H1 (cell line): ENCODE results near the gene NOD2. TPM values are rescaled to one million over a fixed set of nuclear protein-coding genes. Genes with fewer than 3 reads are reported as not detected.

ENCODE experiments used
- CTCF ChIA-PET: fragments of 300-600 bp; sonication (Branson Sonifier 250); formaldehyde crosslinking; loops from one replicate; lab custom pipeline; 2021; ENCODE audit not compliant: partially characterized antibody; lab: Charles Lee
- POLR2A ChIA-PET: fragments of 300-600 bp; sonication (Branson Sonifier 250); formaldehyde crosslinking; loops from one replicate; lab custom pipeline; 2021; ENCODE audit warnings: inconsistent platforms; ENCODE audit not compliant: partially characterized antibody; lab: Charles Lee
- DNase-seq, 2 experiments: peaks; one replicate each; pipeline versions ENCODE4 v3.0.0 to v3.0.0-alpha.2; 2010 to 2022; ENCODE audit warnings: low spot score in 2 of 2, low read depth in 1 of 2, mixed read lengths in 1 of 2
- FAIRE-seq: peaks from 2 replicates; lab custom pipeline; 2011; peaks lifted over from hg19 to GRCh38; lab: Jason Lieb, UNC
- H2AFZ ChIP-seq: 2 replicates; pipeline ENCODE4 v1.8.1; 2012; ENCODE audit warnings: low read length, inconsistent platforms
- H2AK5ac ChIP-seq: 2 replicates; pipeline ENCODE4 v1.6.1; 2013; ENCODE audit warnings: low read depth, low read length
- H2BK120ac ChIP-seq: replicated peaks from 2 replicates; pipeline ENCODE3; 2013; ENCODE audit warnings: low read depth, low read length, inconsistent platforms
- H2BK12ac ChIP-seq: 2 replicates; pipeline ENCODE4 v1.6.1; 2013; ENCODE audit warnings: low read depth, low read length
- H2BK15ac ChIP-seq: 2 replicates; pipeline ENCODE4 v1.6.1; 2013; ENCODE audit warnings: low read length
- H2BK20ac ChIP-seq: 2 replicates; pipeline ENCODE4 v1.6.1; 2013; ENCODE audit warnings: low read length
- H2BK5ac ChIP-seq: 2 replicates; pipeline ENCODE4 v1.6.1; 2013; ENCODE audit warnings: low read depth, low read length
- H3K14ac ChIP-seq: 2 replicates; pipeline ENCODE4 v1.6.1; 2013; ENCODE audit warnings: inconsistent platforms; ENCODE audit not compliant: insufficient read length
- H3K18ac ChIP-seq: 2 replicates; pipeline ENCODE4 v1.6.1; 2013; ENCODE audit warnings: low read length; ENCODE audit errors: extremely low read depth
- H3K23ac ChIP-seq: 2 replicates; pipeline ENCODE4 v1.6.1; 2013; ENCODE audit warnings: inconsistent platforms; ENCODE audit not compliant: insufficient read length
- H3K23me2 ChIP-seq: 2 replicates; pipeline ENCODE4 v1.6.1; 2013; ENCODE audit warnings: low read depth, low read length
- H3K27ac ChIP-seq: 2 replicates; pipeline ENCODE4 v1.6.1; 2011; ENCODE audit warnings: low read depth, low read length, inconsistent platforms
- H3K27me3 ChIP-seq, 4 experiments: replicated peaks in 1 of 4; 1 replicate in 1 of 4; 2 replicates in 3 of 4; pipeline versions ENCODE4 v1.6.1 to v1.8.1; 2011 to 2013; ENCODE audit warnings: low read length in 3 of 4, mild to moderate bottlenecking in 3 of 4, inconsistent platforms in 2 of 4, mixed read lengths in 2 of 4, moderate library complexity in 1 of 4; ENCODE audit not compliant: control insufficient read depth in 3 of 4, insufficient read depth in 3 of 4; ENCODE audit errors: extremely low read depth in 1 of 4
- H3K36me3 ChIP-seq, 4 experiments: 2 replicates each; pipeline versions ENCODE4 v1.6.1 to v1.8.1; 2011 to 2013; ENCODE audit warnings: mild to moderate bottlenecking in 4 of 4, low read length in 3 of 4, moderate library complexity in 2 of 4, control low read depth in 1 of 4, inconsistent platforms in 1 of 4; ENCODE audit not compliant: insufficient read depth in 4 of 4, control insufficient read depth in 2 of 4
- H3K4ac ChIP-seq: replicated peaks from 2 replicates; pipeline ENCODE3; 2013; ENCODE audit warnings: low read length, low read depth, mixed read lengths, inconsistent platforms; ENCODE audit not compliant: insufficient read length
- H3K4me1 ChIP-seq, 4 experiments: replicated peaks in 1 of 4; 1 replicate in 1 of 4; 2 replicates in 3 of 4; pipeline versions ENCODE4 v1.6.1 to v1.8.1; 2011 to 2013; ENCODE audit warnings: low read length in 3 of 4, inconsistent platforms in 2 of 4, mixed read lengths in 1 of 4; ENCODE audit not compliant: insufficient read depth in 4 of 4, control insufficient read depth in 3 of 4
- H3K4me2 ChIP-seq, 2 experiments: 2 replicates each; pipeline versions ENCODE4 v1.6.1 to v1.8.1; 2011 to 2013; ENCODE audit warnings: low read depth in 2 of 2, low read length in 2 of 2, control low read depth in 1 of 2, inconsistent platforms in 1 of 2, mild to moderate bottlenecking in 1 of 2; ENCODE audit not compliant: insufficient read depth in 1 of 2
- H3K4me3 ChIP-seq, 4 experiments: fragments of 200-600, 300-600 bp in 1 of 4; sonication (generic), shearing (Covaris generic), sonication (Bioruptor Twin) in 1 of 4; 2 replicates each; pipeline versions ENCODE4 v1.5.1 to v1.8.1; 2011 to 2016; ENCODE audit warnings: low read length in 4 of 4, low read depth in 3 of 4, control low read depth in 2 of 4, inconsistent platforms in 2 of 4, mild to moderate bottlenecking in 2 of 4, mixed read lengths in 1 of 4, moderate library complexity in 1 of 4; ENCODE audit not compliant: insufficient read depth in 2 of 4; ENCODE audit errors: extremely low read depth in 1 of 4
- H3K56ac ChIP-seq: replicated peaks from 2 replicates; pipeline ENCODE3; 2013; ENCODE audit warnings: low read depth, mild to moderate bottlenecking, mixed read lengths, low read length, inconsistent platforms; ENCODE audit not compliant: insufficient read length
- H3K79me1 ChIP-seq: 2 replicates; pipeline ENCODE4 v1.6.1; 2013; ENCODE audit warnings: low read depth, low read length, control low read depth
- H3K79me2 ChIP-seq, 2 experiments: 2 replicates each; pipeline versions ENCODE4 v1.6.1 to v1.8.1; 2012 to 2013; ENCODE audit warnings: low read length in 2 of 2, mild to moderate bottlenecking in 2 of 2, inconsistent platforms in 1 of 2; ENCODE audit not compliant: insufficient read depth in 2 of 2, control insufficient read depth in 1 of 2
- H3K9ac ChIP-seq, 4 experiments: replicated peaks in 1 of 4; 1 replicate in 1 of 4; 2 replicates in 3 of 4; pipeline versions ENCODE4 v1.6.1 to v1.8.1; 2011 to 2013; ENCODE audit warnings: low read depth in 3 of 4, low read length in 3 of 4, control low read depth in 2 of 4, mild to moderate bottlenecking in 2 of 4, moderate library complexity in 2 of 4, inconsistent platforms in 1 of 4; ENCODE audit errors: extremely low read depth in 1 of 4
- H3K9me3 ChIP-seq, 2 experiments: 2 replicates each; pipeline versions ENCODE4 v1.6.1 to v1.8.1; 2012 to 2013; ENCODE audit warnings: mild to moderate bottlenecking in 2 of 2, moderate library complexity in 2 of 2, control low read depth in 1 of 2, inconsistent platforms in 1 of 2, low read depth in 1 of 2, low read length in 1 of 2, mixed read lengths in 1 of 2; ENCODE audit not compliant: insufficient read depth in 2 of 2
- H4K20me1 ChIP-seq, 2 experiments: replicated peaks in 1 of 2; 2 replicates each; pipeline versions ENCODE3 to v1.8.1; 2011 to 2013; ENCODE audit warnings: inconsistent platforms in 2 of 2, low read length in 2 of 2, mild to moderate bottlenecking in 1 of 2; ENCODE audit not compliant: insufficient read depth in 2 of 2, control insufficient read depth in 1 of 2
- H4K5ac ChIP-seq: 2 replicates; pipeline ENCODE4 v1.6.1; 2013; ENCODE audit warnings: low read length, low read depth, mixed read lengths, inconsistent platforms; ENCODE audit not compliant: insufficient read length
- H4K8ac ChIP-seq: 2 replicates; pipeline ENCODE4 v1.8.0; 2013; ENCODE audit warnings: mild to moderate bottlenecking, moderate library complexity, low read length, inconsistent platforms; ENCODE audit not compliant: insufficient read depth; ENCODE audit errors: extremely low read depth
- H4K91ac ChIP-seq: replicated peaks from 2 replicates; pipeline ENCODE3; 2013; ENCODE audit warnings: low read length, mixed read lengths, inconsistent platforms; ENCODE audit not compliant: insufficient read length
- ASH2L ChIP-seq: fragments of 200-600, 300-600 bp; sonication (generic); IDR thresholded peaks from one replicate; pipeline ENCODE4 v1.7.1; 2017; ENCODE audit warnings: low read length
- E2F6 ChIP-seq: IDR thresholded peaks from 2 replicates; pipeline ENCODE4 v1.6.1; 2012; ENCODE audit warnings: inconsistent platforms
- KDM5A ChIP-seq: fragments of 200-600 bp; IDR thresholded peaks from 2 replicates; pipeline ENCODE4 v1.7.1; 2012; ENCODE audit warnings: mild to moderate bottlenecking, low read length, inconsistent platforms, mixed read lengths
- POU5F1 ChIP-seq: IDR thresholded peaks from 2 replicates; pipeline ENCODE4 v1.6.1; 2011; ENCODE audit warnings: low read depth, mild to moderate bottlenecking, low read length, moderate library complexity
- SP2 ChIP-seq: IDR thresholded peaks from 2 replicates; pipeline ENCODE4 v1.6.1; 2012; ENCODE audit warnings: mild to moderate bottlenecking, low read length, inconsistent platforms
- YY1 ChIP-seq: IDR thresholded peaks from 2 replicates; pipeline ENCODE4 v1.6.1; 2011; ENCODE audit warnings: low read depth, mild to moderate bottlenecking, low read length
- WGBS, 2 experiments: shearing (Covaris generic) in 1 of 2; methylation state at CpG; one replicate each; pipeline versions ENCODE4 v1.1.6 to v1.1.7; 2013 to 2015; ENCODE audit warnings: low lambda C conversion rate in 2 of 2, mixed read lengths in 2 of 2, inconsistent platforms in 1 of 2, low coverage in 1 of 2, missing lambda C conversion rate in 1 of 2; ENCODE audit not compliant: insufficient replicate concordance in 2 of 2, insufficient coverage in 1 of 2, insufficient read length in 1 of 2; ENCODE audit errors: extremely low coverage in 1 of 2, missing lambda C conversion rate in 1 of 2; 5-methylcytosine and 5-hydroxymethylcytosine counted together
- polyA plus RNA-seq, 7 experiments: library from polyadenylated mRNA; depleted of rRNA in 3 of 7; stranded (reverse) in 5 of 7; unstranded in 2 of 7; fragments of >200 nt in 5 of 7; fragments of 200-250 nt in 2 of 7; gene quantifications; 1 replicate in 5 of 7; 2 replicates in 1 of 7; 4 replicates in 1 of 7; pipeline versions ENCODE4 v1.2.1 to v1.2.3, GENCODE V29; 2011 to 2013; ENCODE audit warnings: missing spikeins in 2 of 7, mixed read lengths in 2 of 7
- total RNA-seq: library from RNA; stranded (reverse); fragmentation: NEBNext Ultra II Directional; extraction: Animal tissue kit (Norgen Biotek cat#: 25700); gene quantifications from 2 replicates; pipeline ENCODE4 v1.2.1, GENCODE V29; 2021
- TF ChIP-seq, protein P1 (sequence below), 3 experiments: IDR thresholded peaks; 1 replicate in 2 of 3; 2 replicates in 1 of 3; pipeline versions ENCODE4 v1.5.1 to v1.6.1; 2011; ENCODE audit warnings: low read length in 3 of 3, mild to moderate bottlenecking in 3 of 3, inconsistent platforms in 2 of 3, low read depth in 1 of 3, moderate library complexity in 1 of 3; ENCODE audit not compliant: insufficient read depth in 1 of 3; ENCODE audit errors: control extremely low read depth in 1 of 3

The NOD2 gene
- total and polyA plus RNA-seq, 2 of the 8 experiments (the other 6 are each of a cell fraction or from before 2014, with no cell fraction given) = 0.37 to 0.42 TPM

DNA sequence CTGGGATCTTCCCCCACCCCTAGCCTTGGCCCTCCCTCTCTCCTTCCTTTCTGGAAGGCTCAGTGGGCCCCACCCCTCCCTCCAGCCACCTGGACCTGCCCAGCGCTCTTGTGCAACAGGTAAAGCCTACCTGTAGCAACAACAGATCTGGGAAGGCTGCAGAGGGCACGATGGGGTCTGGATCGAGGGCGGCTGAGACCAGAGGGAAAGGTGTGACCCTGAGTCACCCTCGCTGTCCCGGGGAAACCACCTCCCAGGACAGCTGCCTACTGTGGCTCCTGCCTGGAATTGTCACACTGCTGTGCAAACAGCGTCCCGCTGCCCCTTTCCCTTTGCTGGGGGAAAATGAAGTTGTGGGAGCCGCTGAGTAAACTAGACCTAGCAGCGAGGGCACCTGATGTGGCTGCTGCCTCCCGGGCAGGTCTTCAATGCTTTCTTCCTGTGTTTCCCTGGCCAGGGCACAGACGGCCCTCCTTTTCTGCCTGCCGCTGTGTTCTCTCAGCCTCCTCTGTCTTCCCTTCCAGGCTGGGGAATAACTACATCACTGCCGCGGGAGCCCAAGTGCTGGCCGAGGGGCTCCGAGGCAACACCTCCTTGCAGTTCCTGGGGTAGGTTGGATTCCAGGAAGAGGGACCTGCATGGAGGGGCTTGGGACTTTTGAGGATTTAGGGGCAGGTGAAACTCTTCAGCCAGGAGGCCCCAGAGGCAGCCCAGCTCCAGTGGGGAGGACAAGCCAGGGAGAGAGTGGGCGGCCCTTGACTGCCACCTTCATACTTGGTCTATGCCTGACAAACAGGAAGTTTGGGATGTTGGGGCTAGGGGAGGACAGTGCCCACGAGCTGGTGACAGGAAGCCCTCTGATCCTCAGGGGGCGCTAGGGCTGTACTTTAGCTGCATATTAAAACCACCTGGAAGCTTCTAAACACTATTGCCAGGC lies 26.3 kb downstream of the NOD2 start:
- H3K4me2 ChIP-seq = no peak overlapping the region
- no peak overlapping the region for H3K56ac ChIP-seq
- H4K8ac ChIP-seq = peak overlapping the region; percentile 59; the same call in 1 of the 2 replicates
- no peak overlapping the region for H3K4me3 ChIP-seq
- ChIA-PET CTCF (interaction anchor here (0.6 to 3.1 kb wide), 18 partner anchors 9 to 330 kb away, joined by 3 to 17 read pairs (median 4); partner anchors contain the start of gene SNX20), POLR2A (no interaction called here)
- H2BK5ac ChIP-seq = no peak overlapping the region
- H2AK5ac ChIP-seq = no peak overlapping the region
- no peak overlapping the region for H3K14ac ChIP-seq
- no peaks in the 10 kb centered on the region for H3K79me1 ChIP-seq
- no peak overlapping the region for H4K5ac ChIP-seq
- no peak overlapping the region for H2BK120ac ChIP-seq
- peak overlapping the region; percentile 82 for H2AFZ ChIP-seq
- 0 out of 2 replicates have a peak, but pooled peaks cover 2% of the 10 kb centered on the region for H3K23me2 ChIP-seq
- H3K79me2 ChIP-seq = no peaks in the 10 kb centered on the region
- WGBS, 2 experiments = 86% methylated on average over 20 of the region's 20 CpGs; no CpG with 5 or more reads in 1 of the 2 experiments
- no peak overlapping the region for H4K91ac ChIP-seq
- H3K36me3 ChIP-seq = no peaks in the 10 kb centered on the region
- peak in 1 of 2 experiments; percentile 53 for DNase-seq
- no peak overlapping the region for H3K4ac ChIP-seq
- no peaks in the 10 kb centered on the region for H3K9me3 ChIP-seq
- H3K27ac ChIP-seq = no peak overlapping the region
- no peak overlapping the region for H2BK20ac ChIP-seq
- no peak overlapping the region for H3K18ac ChIP-seq
- peaks cover 0 to 9% (median 3%) of the 10 kb centered on the region in 4 experiments; a peak in 5 of 7 replicates for H3K4me1 ChIP-seq
- no peak overlapping the region for H3K23ac ChIP-seq
- no peak overlapping the region for H2BK12ac ChIP-seq
- FAIRE-seq = no peak
- peak overlapping the region; percentile 29; the same call in 1 of the 2 replicates for H2BK15ac ChIP-seq
- H3K27me3 ChIP-seq = no peaks in the 10 kb centered on the region
- no peaks in the 10 kb centered on the region for H4K20me1 ChIP-seq
- no peak overlapping the region for H3K9ac ChIP-seq
- TF ChIP-seq YY1 (no peak), SP2 (no peak), KDM5A (no peak), POU5F1 (no peak), ASH2L (no peak), E2F6 (no peak)
- TF ChIP-seq, protein P1, sequence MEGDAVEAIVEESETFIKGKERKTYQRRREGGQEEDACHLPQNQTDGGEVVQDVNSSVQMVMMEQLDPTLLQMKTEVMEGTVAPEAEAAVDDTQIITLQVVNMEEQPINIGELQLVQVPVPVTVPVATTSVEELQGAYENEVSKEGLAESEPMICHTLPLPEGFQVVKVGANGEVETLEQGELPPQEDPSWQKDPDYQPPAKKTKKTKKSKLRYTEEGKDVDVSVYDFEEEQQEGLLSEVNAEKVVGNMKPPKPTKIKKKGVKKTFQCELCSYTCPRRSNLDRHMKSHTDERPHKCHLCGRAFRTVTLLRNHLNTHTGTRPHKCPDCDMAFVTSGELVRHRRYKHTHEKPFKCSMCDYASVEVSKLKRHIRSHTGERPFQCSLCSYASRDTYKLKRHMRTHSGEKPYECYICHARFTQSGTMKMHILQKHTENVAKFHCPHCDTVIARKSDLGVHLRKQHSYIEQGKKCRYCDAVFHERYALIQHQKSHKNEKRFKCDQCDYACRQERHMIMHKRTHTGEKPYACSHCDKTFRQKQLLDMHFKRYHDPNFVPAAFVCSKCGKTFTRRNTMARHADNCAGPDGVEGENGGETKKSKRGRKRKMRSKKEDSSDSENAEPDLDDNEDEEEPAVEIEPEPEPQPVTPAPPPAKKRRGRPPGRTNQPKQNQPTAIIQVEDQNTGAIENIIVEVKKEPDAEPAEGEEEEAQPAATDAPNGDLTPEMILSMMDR (IDR thresholded peaks at IDR 0.05; ENCODE audit: control extremely low read depth in 1 of 3, insufficient read depth in 1 of 3, low read depth in 1 of 3, low read length in 3 of 3) = peak; percentile 35 to 55 (median 43); a peak in 3 of 4 replicates
